Measurements from ENCODE around the gene CHSY1. TPM values are rescaled to one million over a fixed set of nuclear protein-coding genes. Genes with fewer than 3 reads are reported as not detected.

CHSY1 gene
- total RNA-seq, 5 donors from 2014 or later (not counting 1 experiment from before 2014, with no cell fraction given) = 10.8 to 17.7 (median 14.8) TPM

- Histone ChIP-seq H3K36me3 (ENCODE audit: control insufficient read depth in 2 of 2, extremely low read depth in 1 of 2, insufficient read depth in 1 of 2, low read length in 1 of 2) (peaks cover 4 to 24% of the 10 kb centered on the region in 2 donors), H3K4me3 (ENCODE audit: control insufficient read depth in 1 of 2, extremely low read depth in 1 of 2, low read length in 1 of 2) (no peak overlapping the region), H3K9me3 (no peaks in the 10 kb centered on the region), H3K27me3 (replicated peaks in 1 of 2; ENCODE audit: control insufficient read depth in 2 of 2, extremely low read depth in 1 of 2, insufficient read depth in 2 of 2, low read length in 1 of 2) (no peaks in the 10 kb centered on the region), H3K4me1 (ENCODE audit: control insufficient read depth in 1 of 2, extremely low read depth in 1 of 2, insufficient read depth in 2 of 2, low read length in 2 of 2) (peaks cover 4 to 6% of the 10 kb centered on the region in 2 experiments), H3K27ac (ENCODE audit: low read length) (no peak overlapping the region)
- no peak overlapping the region for H3K4me3 Mint-ChIP-seq
- no peaks in the 10 kb centered on the region for H3K9me3 Mint-ChIP-seq
- no peaks in the 10 kb centered on the region for H3K27me3 Mint-ChIP-seq
- no peak overlapping the region for H3K27ac Mint-ChIP-seq
- POLR2A ChIA-PET = no interaction called here
- CTCF ChIA-PET = no interaction called here
- 99% methylated on average over 13 of the region's 14 CpGs for WGBS (ENCODE audit: insufficient coverage)
- peaks cover 29% of the 10 kb centered on the region for H3K36me3 Mint-ChIP-seq
- ATAC-seq (replicated peaks in 1 of 4) = no peak
- peaks cover 7 to 14% (median 9%) of the 10 kb centered on the region in 3 donors for H3K4me1 Mint-ChIP-seq
- no peak for DNase-seq
Observed at GRCh38 chr15:101173233-101174119, 78.4 kb downstream of the CHSY1 start.

- DNase-seq = no peak
- WGBS (ENCODE audit: insufficient coverage) = 90% methylated on average over 15 of the region's 17 CpGs
- H3K27ac ChIP-seq (ENCODE audit: low read length) = no peak overlapping the region
Observed at GRCh38 chr15:101172501-101173071, 79.3 kb downstream of the CHSY1 start.

GRCh38 chr15:101171954-101172353 is 79.9 kb downstream of the CHSY1 start:
- no peaks in the 10 kb centered on the region for H3K9me3 ChIP-seq
- H3K4me3 ChIP-seq (ENCODE audit: control insufficient read depth in 1 of 2, extremely low read depth in 1 of 2, low read length in 1 of 2) = no peak overlapping the region
- peaks cover 7 to 16% of the 10 kb centered on the region in 2 experiments for H3K4me1 ChIP-seq (ENCODE audit: control insufficient read depth in 1 of 2, extremely low read depth in 1 of 2, insufficient read depth in 2 of 2, low read length in 2 of 2)
- CTCF ChIA-PET = no interaction called here
- POLR2A ChIA-PET = no interaction called here
- Mint-ChIP-seq H3K27ac (no peak overlapping the region), H3K4me3 (no peak overlapping the region), H3K36me3 (peaks cover 17% of the 10 kb centered on the region), H3K4me1 (peaks cover 21 to 27% (median 21%) of the 10 kb centered on the region in 3 donors), H3K9me3 (peaks cover 0 to 4% (median 0%) of the 10 kb centered on the region in 3 donors), H3K27me3 (no peaks in the 10 kb centered on the region)
- H3K36me3 ChIP-seq (ENCODE audit: control insufficient read depth in 2 of 2, extremely low read depth in 1 of 2, insufficient read depth in 1 of 2, low read length in 1 of 2) = peaks cover 4 to 11% of the 10 kb centered on the region in 2 donors
- 50% methylated on average over 1 of the region's 12 CpGs for WGBS (ENCODE audit: insufficient coverage)
- DNase-seq (no peak), ATAC-seq (replicated peaks in 1 of 4) (no peak)
- no peaks in the 10 kb centered on the region for H3K27me3 ChIP-seq (replicated peaks in 1 of 2; ENCODE audit: control insufficient read depth in 2 of 2, extremely low read depth in 1 of 2, insufficient read depth in 2 of 2, low read length in 1 of 2)
- H3K27ac ChIP-seq (ENCODE audit: low read length) = no peak overlapping the region

More at GRCh38 chr15:101172501-101173071, 79.3 kb downstream of the CHSY1 start:
- H3K4me3 ChIP-seq (ENCODE audit: control insufficient read depth in 1 of 2, extremely low read depth in 1 of 2, low read length in 1 of 2) = no peak overlapping the region
- Mint-ChIP-seq H3K4me1 (peaks cover 16 to 23% (median 18%) of the 10 kb centered on the region in 3 donors), H3K36me3 (peaks cover 20% of the 10 kb centered on the region), H3K9me3 (no peaks in the 10 kb centered on the region), H3K27ac (no peak overlapping the region), H3K4me3 (no peak overlapping the region), H3K27me3 (no peaks in the 10 kb centered on the region)
- no peak for ATAC-seq (replicated peaks in 1 of 4)
- ChIA-PET CTCF (no interaction called here), POLR2A (no interaction called here)
- no peaks in the 10 kb centered on the region for H3K27me3 ChIP-seq (replicated peaks in 1 of 2; ENCODE audit: control insufficient read depth in 2 of 2, extremely low read depth in 1 of 2, insufficient read depth in 2 of 2, low read length in 1 of 2)
- H3K9me3 ChIP-seq = no peaks in the 10 kb centered on the region
- peaks cover 7 to 15% of the 10 kb centered on the region in 2 experiments for H3K4me1 ChIP-seq (ENCODE audit: control insufficient read depth in 1 of 2, extremely low read depth in 1 of 2, insufficient read depth in 2 of 2, low read length in 2 of 2)
- H3K36me3 ChIP-seq (ENCODE audit: control insufficient read depth in 2 of 2, extremely low read depth in 1 of 2, insufficient read depth in 1 of 2, low read length in 1 of 2) = peaks cover 4 to 15% of the 10 kb centered on the region in 2 donors

- Mint-ChIP-seq H3K36me3 (peaks cover 22% of the 10 kb centered on the region), H3K27me3 (no peaks in the 10 kb centered on the region), H3K27ac (no peak overlapping the region), H3K4me3 (no peak overlapping the region), H3K9me3 (peaks cover 0 to 15% (median 8%) of the 10 kb centered on the region in 3 donors), H3K4me1 (peaks cover 21 to 27% (median 21%) of the 10 kb centered on the region in 3 donors)
- H3K27ac ChIP-seq (ENCODE audit: low read length) = no peak overlapping the region
- no peak for DNase-seq
- H3K4me3 ChIP-seq (ENCODE audit: control insufficient read depth in 1 of 2, extremely low read depth in 1 of 2, low read length in 1 of 2) = no peak overlapping the region
- H3K4me1 ChIP-seq (ENCODE audit: control insufficient read depth in 1 of 2, extremely low read depth in 1 of 2, insufficient read depth in 2 of 2, low read length in 2 of 2) = peaks cover 5 to 16% of the 10 kb centered on the region in 2 experiments
- H3K27me3 ChIP-seq (replicated peaks in 1 of 2; ENCODE audit: control insufficient read depth in 2 of 2, extremely low read depth in 1 of 2, insufficient read depth in 2 of 2, low read length in 1 of 2) = no peaks in the 10 kb centered on the region
- ChIA-PET POLR2A (no interaction called here), CTCF (no interaction called here)
- peaks cover 4 to 11% of the 10 kb centered on the region in 2 donors for H3K36me3 ChIP-seq (ENCODE audit: control insufficient read depth in 2 of 2, extremely low read depth in 1 of 2, insufficient read depth in 1 of 2, low read length in 1 of 2)
- no peak for ATAC-seq (replicated peaks in 1 of 4)
- peaks cover 3% of the 10 kb centered on the region for H3K9me3 ChIP-seq
- whole genome bisulfite sequencing (ENCODE audit: insufficient coverage) = 97% methylated on average over 15 of the region's 20 CpGs
Observed at GRCh38 chr15:101170568-101171350, 81.1 kb downstream of the CHSY1 start.

- Mint-ChIP-seq H3K27me3 (no peaks in the 10 kb centered on the region), H3K4me3 (no peak overlapping the region), H3K27ac (no peak overlapping the region), H3K4me1 (peaks cover 18 to 21% (median 21%) of the 10 kb centered on the region in 3 donors), H3K9me3 (peaks cover 0 to 27% (median 11%) of the 10 kb centered on the region in 3 donors), H3K36me3 (peaks cover 14% of the 10 kb centered on the region)
- Histone ChIP-seq H3K36me3 (ENCODE audit: control insufficient read depth in 2 of 2, extremely low read depth in 1 of 2, insufficient read depth in 1 of 2, low read length in 1 of 2) (peaks cover under 1 to 5% of the 10 kb centered on the region in 2 donors), H3K4me1 (ENCODE audit: control insufficient read depth in 1 of 2, extremely low read depth in 1 of 2, insufficient read depth in 2 of 2, low read length in 2 of 2) (peaks cover 5 to 16% of the 10 kb centered on the region in 2 experiments), H3K4me3 (ENCODE audit: control insufficient read depth in 1 of 2, extremely low read depth in 1 of 2, low read length in 1 of 2) (no peak overlapping the region), H3K27me3 (replicated peaks in 1 of 2; ENCODE audit: control insufficient read depth in 2 of 2, extremely low read depth in 1 of 2, insufficient read depth in 2 of 2, low read length in 1 of 2) (no peaks in the 10 kb centered on the region), H3K9me3 (peaks cover 3% of the 10 kb centered on the region), H3K27ac (ENCODE audit: low read length) (no peak overlapping the region)
- 90% methylated on average over 13 of the region's 19 CpGs for WGBS (ENCODE audit: insufficient coverage)
- POLR2A ChIA-PET = no interaction called here
- DNase-seq (no peak), ATAC-seq (replicated peaks in 1 of 4) (no peak)
- CTCF ChIA-PET = no interaction called here
Observed at GRCh38 chr15:101169495-101170071, 82.3 kb downstream of the CHSY1 start.
